Measurements from ENCODE around the gene TMEM237. TPM values are rescaled to one million over a fixed set of nuclear protein-coding genes. Genes with fewer than 3 reads are reported as not detected.
A peak's percentile ranks its signal among the peaks of the same experiment; 100 is the strongest.
"Not testable (repeated sequence)": the region's sequence is repeated elsewhere in the genome, so short reads cannot be mapped to it uniquely, and the experiment has no call there.

Gene TMEM237
- total and polyA plus RNA-seq, 3 experiments from 2014 or later: 6.7 to 18.5 (median 18.5) TPM

- H3K27ac ChIP-seq (ENCODE audit: low read depth, low read length); H3K9me3 Mint-ChIP-seq; DNase-seq; H3K27me3 Mint-ChIP-seq; H3K4me3 ChIP-seq (ENCODE audit: low read length); H3K4me1 ChIP-seq (ENCODE audit: insufficient read depth, low read length); H3K36me3 Mint-ChIP-seq; POLR2A ChIA-PET; CTCF ChIA-PET; H3K27me3 ChIP-seq (ENCODE audit: insufficient read depth, low read length, poor library complexity, severe bottlenecking); H3K9me3 ChIP-seq (ENCODE audit: low read length); H3K36me3 ChIP-seq (ENCODE audit: insufficient read depth, low read length); H3K4me3 Mint-ChIP-seq: not testable (repeated sequence)
- H3K4me1 Mint-ChIP-seq: peaks cover 8 to 13% (median 8%) of the 10 kb centered on the region in 3 donors
- peak overlapping the region in 1 of 8 donors; percentile 91 for H3K27ac Mint-ChIP-seq
Observed at GRCh38 chr2:201671205-201671604, 27.9 kb upstream of the TMEM237 start.

GRCh38 chr2:201669865-201670264 is 26.6 kb upstream of the TMEM237 start:
- H3K27ac Mint-ChIP-seq: no peak overlapping the region
- Histone ChIP-seq H3K4me3 (ENCODE audit: low read length) (no peak overlapping the region), H3K36me3 (ENCODE audit: insufficient read depth, low read length) (no peaks in the 10 kb centered on the region), H3K9me3 (ENCODE audit: low read length) (no peaks in the 10 kb centered on the region), H3K27ac (ENCODE audit: low read depth, low read length) (no peak overlapping the region), H3K27me3 (ENCODE audit: insufficient read depth, low read length, poor library complexity, severe bottlenecking) (no peaks in the 10 kb centered on the region), H3K4me1 (ENCODE audit: insufficient read depth, low read length) (no peaks in the 10 kb centered on the region)
- H3K4me1 Mint-ChIP-seq: peaks cover 8 to 13% (median 8%) of the 10 kb centered on the region in 3 donors
- no peak overlapping the region for H3K4me3 Mint-ChIP-seq
- CTCF ChIA-PET: no interaction called here
- peaks cover 0 to 1% of the 10 kb centered on the region in 2 donors for H3K27me3 Mint-ChIP-seq
- POLR2A ChIA-PET: no interaction called here
- DNase-seq: no peak
- H3K36me3 Mint-ChIP-seq: no peaks in the 10 kb centered on the region
- H3K9me3 Mint-ChIP-seq: peaks cover 0 to 3% (median 0%) of the 10 kb centered on the region in 5 donors

- CTCF ChIA-PET: no interaction called here
- POLR2A ChIA-PET: no interaction called here
- Mint-ChIP-seq H3K4me1 (peaks cover 8 to 13% (median 8%) of the 10 kb centered on the region in 3 donors), H3K9me3 (peaks cover 0 to 3% (median 0%) of the 10 kb centered on the region in 5 donors), H3K27me3 (peaks cover 0 to 3% of the 10 kb centered on the region in 2 donors), H3K27ac (peak overlapping the region in 1 of 8 donors; percentile 91), H3K36me3 (no peaks in the 10 kb centered on the region), H3K4me3 (no peak overlapping the region)
- Histone ChIP-seq H3K9me3 (ENCODE audit: low read length) (no peaks in the 10 kb centered on the region), H3K36me3 (ENCODE audit: insufficient read depth, low read length) (no peaks in the 10 kb centered on the region), H3K27me3 (ENCODE audit: insufficient read depth, low read length, poor library complexity, severe bottlenecking) (no peaks in the 10 kb centered on the region), H3K27ac (ENCODE audit: low read depth, low read length) (no peak overlapping the region), H3K4me1 (ENCODE audit: insufficient read depth, low read length) (no peaks in the 10 kb centered on the region), H3K4me3 (ENCODE audit: low read length) (no peak overlapping the region)
- no peak for DNase-seq
Observed at GRCh38 chr2:201668402-201668910, 25.2 kb upstream of the TMEM237 start.

- no peaks in the 10 kb centered on the region for H3K9me3 ChIP-seq (ENCODE audit: low read length)
- H3K4me1 Mint-ChIP-seq: peaks cover 0 to 5% (median 2%) of the 10 kb centered on the region in 3 donors
- no peaks in the 10 kb centered on the region for H3K36me3 Mint-ChIP-seq
- H3K4me3 ChIP-seq (ENCODE audit: low read length): no peak overlapping the region
- H3K27me3 ChIP-seq (ENCODE audit: insufficient read depth, low read length, poor library complexity, severe bottlenecking): no peaks in the 10 kb centered on the region
- H3K36me3 ChIP-seq (ENCODE audit: insufficient read depth, low read length): no peaks in the 10 kb centered on the region
- H3K4me3 Mint-ChIP-seq: no peak overlapping the region
- H3K27me3 Mint-ChIP-seq: peaks cover 4 to 8% of the 10 kb centered on the region in 2 donors
- H3K27ac Mint-ChIP-seq: no peak overlapping the region
- ChIA-PET CTCF (no interaction called here), POLR2A (no interaction called here)
- no peaks in the 10 kb centered on the region for H3K9me3 Mint-ChIP-seq
- H3K4me1 ChIP-seq (ENCODE audit: insufficient read depth, low read length): no peaks in the 10 kb centered on the region
- no peak for DNase-seq
- H3K27ac ChIP-seq (ENCODE audit: low read depth, low read length): no peak overlapping the region
Observed at GRCh38 chr2:201664334-201664733, 21.0 kb upstream of the TMEM237 start.

GRCh38 chr2:201661366-201661765 is 18.1 kb upstream of the TMEM237 start:
- no peak overlapping the region for H3K27ac Mint-ChIP-seq
- no peaks in the 10 kb centered on the region for H3K9me3 Mint-ChIP-seq
- peaks cover 4 to 14% of the 10 kb centered on the region in 2 donors for H3K27me3 Mint-ChIP-seq
- no peaks in the 10 kb centered on the region for H3K9me3 ChIP-seq (ENCODE audit: low read length)
- no peak for DNase-seq
- H3K4me1 ChIP-seq (ENCODE audit: insufficient read depth, low read length): peaks cover 4% of the 10 kb centered on the region
- H3K27ac ChIP-seq (ENCODE audit: low read depth, low read length): no peak overlapping the region
- CTCF ChIA-PET: no interaction called here
- H3K4me3 Mint-ChIP-seq: no peak overlapping the region
- POLR2A ChIA-PET: no interaction called here
- H3K4me3 ChIP-seq (ENCODE audit: low read length): no peak overlapping the region
- H3K36me3 ChIP-seq (ENCODE audit: insufficient read depth, low read length): no peaks in the 10 kb centered on the region
- H3K27me3 ChIP-seq (ENCODE audit: insufficient read depth, low read length, poor library complexity, severe bottlenecking): no peaks in the 10 kb centered on the region
- no peaks in the 10 kb centered on the region for H3K36me3 Mint-ChIP-seq
- peaks cover 0 to 13% (median 8%) of the 10 kb centered on the region in 3 donors for H3K4me1 Mint-ChIP-seq

GRCh38 chr2:201660293-201660895 is 17.1 kb upstream of the TMEM237 start:
- Histone ChIP-seq H3K9me3 (ENCODE audit: low read length) (no peaks in the 10 kb centered on the region), H3K4me1 (ENCODE audit: insufficient read depth, low read length) (peaks cover 14% of the 10 kb centered on the region), H3K27me3 (ENCODE audit: insufficient read depth, low read length, poor library complexity, severe bottlenecking) (no peaks in the 10 kb centered on the region), H3K27ac (ENCODE audit: low read depth, low read length) (no peak overlapping the region), H3K36me3 (ENCODE audit: insufficient read depth, low read length) (no peaks in the 10 kb centered on the region), H3K4me3 (ENCODE audit: low read length) (no peak overlapping the region)
- POLR2A ChIA-PET: no interaction called here
- no peak for DNase-seq
- peaks cover 5 to 23% (median 16%) of the 10 kb centered on the region in 3 donors for H3K4me1 Mint-ChIP-seq
- H3K36me3 Mint-ChIP-seq: no peaks in the 10 kb centered on the region
- H3K27ac Mint-ChIP-seq: peak overlapping the region in 3 of 8 donors; percentile 8 to 22 (median 15)
- peaks cover 4 to 14% of the 10 kb centered on the region in 2 donors for H3K27me3 Mint-ChIP-seq
- CTCF ChIA-PET: no interaction called here
- H3K9me3 Mint-ChIP-seq: no peaks in the 10 kb centered on the region
- no peak overlapping the region for H3K4me3 Mint-ChIP-seq

GRCh38 chr2:201656740-201657139 is 13.4 kb upstream of the TMEM237 start:
- Mint-ChIP-seq H3K27ac (peak overlapping the region in 5 of 8 donors; percentile 4 to 73 (median 18)), H3K27me3 (peaks cover 16 to 20% of the 10 kb centered on the region in 2 donors), H3K4me3 (peak overlapping the region in 1 of 7 donors; percentile 16), H3K4me1 (peaks cover 5 to 24% (median 16%) of the 10 kb centered on the region in 3 donors), H3K9me3 (no peaks in the 10 kb centered on the region), H3K36me3 (no peaks in the 10 kb centered on the region)
- no peak overlapping the region for H3K4me3 ChIP-seq (ENCODE audit: low read length)
- H3K36me3 ChIP-seq (ENCODE audit: insufficient read depth, low read length): no peaks in the 10 kb centered on the region
- DNase-seq: no peak
- H3K27ac ChIP-seq (ENCODE audit: low read depth, low read length): no peak overlapping the region
- ChIA-PET CTCF (no interaction called here), POLR2A (no interaction called here)
- no peaks in the 10 kb centered on the region for H3K27me3 ChIP-seq (ENCODE audit: insufficient read depth, low read length, poor library complexity, severe bottlenecking)
- H3K4me1 ChIP-seq (ENCODE audit: insufficient read depth, low read length): peaks cover 18% of the 10 kb centered on the region
- no peaks in the 10 kb centered on the region for H3K9me3 ChIP-seq (ENCODE audit: low read length)

GRCh38 chr2:201656102-201656501 is 12.8 kb upstream of the TMEM237 start:
- no peaks in the 10 kb centered on the region for H3K27me3 ChIP-seq (ENCODE audit: insufficient read depth, low read length, poor library complexity, severe bottlenecking)
- no peaks in the 10 kb centered on the region for H3K36me3 ChIP-seq (ENCODE audit: insufficient read depth, low read length)
- Mint-ChIP-seq H3K27ac (peak overlapping the region in 3 of 8 donors; percentile 1 to 18 (median 7)), H3K4me1 (peaks cover 5 to 24% (median 16%) of the 10 kb centered on the region in 3 donors), H3K4me3 (peak overlapping the region in 1 of 7 donors; percentile 61), H3K9me3 (no peaks in the 10 kb centered on the region), H3K36me3 (no peaks in the 10 kb centered on the region), H3K27me3 (peaks cover 20 to 22% of the 10 kb centered on the region in 2 donors)
- POLR2A ChIA-PET: interaction anchor here (0.7 kb wide), 1 partner anchor 125 kb away, joined by 3 read pairs; the partner anchor contains the start of gene ALS2
- DNase-seq: peak in 4 of 5 donors; percentile 14 to 66 (median 40)
- H3K9me3 ChIP-seq (ENCODE audit: low read length): no peaks in the 10 kb centered on the region
- CTCF ChIA-PET: no interaction called here
- H3K4me1 ChIP-seq (ENCODE audit: insufficient read depth, low read length): peaks cover 18% of the 10 kb centered on the region
- H3K4me3 ChIP-seq (ENCODE audit: low read length): no peak overlapping the region
- H3K27ac ChIP-seq (ENCODE audit: low read depth, low read length): no peak overlapping the region

Data from CD8-positive, alpha-beta memory T cell (primary cell).